NAMALWA (cell line): Measurements from ENCODE around the gene DCLK1.

Experiments used
- DNase-seq: peaks from one replicate; pipeline ENCODE4 v3.0.0-alpha.2; 2015; ENCODE audit warnings: low spot score

Gene DCLK1

GRCh38 chr13:35945368-35945767, 185.8 kb downstream of the DCLK1 start:
- no peak for DNase-seq

- no peak for DNase-seq
These were observed 189.8 kb downstream of the DCLK1 start for GRCh38 chr13:35941374-35941773.

GRCh38 chr13:35940734-35941133, 190.4 kb downstream of the DCLK1 start:
- no peak for DNase-seq

- no peak for DNase-seq
These were observed 194.8 kb downstream of the DCLK1 start for GRCh38 chr13:35936246-35936978.

- no peak for DNase-seq
These were observed 200.2 kb downstream of the DCLK1 start for GRCh38 chr13:35930665-35931631.

GRCh38 chr13:35927567-35928021, 203.6 kb downstream of the DCLK1 start:
- no peak for DNase-seq

- DNase-seq = no peak
These were observed 204.2 kb downstream of the DCLK1 start for GRCh38 chr13:35926859-35927530.

- no peak for DNase-seq
These were observed 205.5 kb downstream of the DCLK1 start for GRCh38 chr13:35925669-35926068.

- DNase-seq = no peak
These were observed 207.8 kb downstream of the DCLK1 start for GRCh38 chr13:35923347-35923746.

GRCh38 chr13:35920816-35921215, 210.4 kb downstream of the DCLK1 start:
- no peak for DNase-seq

GRCh38 chr13:35917942-35918645, 213.1 kb downstream of the DCLK1 start:
- no peak for DNase-seq

GRCh38 chr13:35917252-35917941, 213.8 kb downstream of the DCLK1 start:
- no peak for DNase-seq

- no peak for DNase-seq
These were observed 215.0 kb downstream of the DCLK1 start for GRCh38 chr13:35916146-35916545.

GRCh38 chr13:35914662-35915061, 216.5 kb downstream of the DCLK1 start:
- DNase-seq = no peak

- DNase-seq = no peak
These were observed 218.3 kb downstream of the DCLK1 start for GRCh38 chr13:35912841-35913240.

GRCh38 chr13:35909837-35910540, 221.2 kb downstream of the DCLK1 start:
- no peak for DNase-seq

GRCh38 chr13:35909091-35909490, 222.1 kb downstream of the DCLK1 start:
- no peak for DNase-seq

- DNase-seq = no peak
These were observed 223.0 kb downstream of the DCLK1 start for GRCh38 chr13:35908226-35908625.

GRCh38 chr13:35906636-35907035, 224.5 kb downstream of the DCLK1 start:
- no peak for DNase-seq

- DNase-seq = no peak
These were observed 228.1 kb downstream of the DCLK1 start for GRCh38 chr13:35903075-35903474.

GRCh38 chr13:35898041-35898440, 233.1 kb downstream of the DCLK1 start:
- DNase-seq = no peak
